B cell (primary cell): Measurements from ENCODE around the gene POLR3GL. TPM values are rescaled to one million over a fixed set of nuclear protein-coding genes. Genes with fewer than 3 reads are reported as not detected.

Experiments used
- ATAC-seq: fragments of 200-7000 bp; cut with Tn5 transposase; one replicate; pipeline ENCODE4 v1.10.0; 2021; ENCODE audit warnings: low read depth, mild to moderate bottlenecking, moderate number of reproducible peaks, moderate library complexity
- CTCF ChIA-PET: fragments of 350-600 bp; sonication (Branson Sonifier 250); formaldehyde crosslinking; loops from one replicate; lab custom pipeline; 2021; ENCODE audit warnings: antibody characterized with exemption, inconsistent platforms; lab: Charles Lee
- POLR2A ChIA-PET: fragments of 350-600 bp; sonication (Branson Sonifier 250); formaldehyde crosslinking; loops from one replicate; lab custom pipeline; 2021; ENCODE audit warnings: antibody characterized with exemption; lab: Charles Lee
- DNase-seq: peaks from one replicate; pipeline ENCODE4 v3.0.0; 2013
- H2AFZ ChIP-seq: 2 replicates; pipeline ENCODE4 v1.6.1; 2012; ENCODE audit warnings: mild to moderate bottlenecking, low read depth, low read length; ENCODE audit not compliant: insufficient read depth, poor library complexity, severe bottlenecking
- H3K27ac ChIP-seq, 2 donors: 1 replicate in 1 of 2; 2 replicates in 1 of 2; pipeline ENCODE4 v1.5.1; 2012 to 2013; ENCODE audit warnings: low read length in 2 of 2, mild to moderate bottlenecking in 2 of 2, moderate library complexity in 1 of 2
- H3K27me3 ChIP-seq, 4 experiments: fragments of 200-600 bp in 1 of 4; sonication (generic) in 1 of 4; replicated peaks in 1 of 4; 1 replicate in 2 of 4; 2 replicates in 2 of 4; pipeline versions ENCODE4 v1.6.1 to v1.7.0; 2013 to 2016; ENCODE audit warnings: low read length in 3 of 4, mild to moderate bottlenecking in 2 of 4, mixed read lengths in 1 of 4, moderate library complexity in 1 of 4; ENCODE audit not compliant: insufficient read depth in 4 of 4, control insufficient read depth in 3 of 4; ENCODE audit errors: control extremely low read depth in 1 of 4
- H3K36me3 ChIP-seq, 2 experiments: replicated peaks in 1 of 2; 1 replicate in 1 of 2; 2 replicates in 1 of 2; pipeline versions ENCODE4 v1.6.1 to v1.7.1; 2013; ENCODE audit warnings: low read length in 1 of 2; ENCODE audit not compliant: insufficient read depth in 2 of 2, control insufficient read depth in 1 of 2; ENCODE audit errors: control extremely low read depth in 1 of 2, extremely low read depth in 1 of 2
- H3K4me1 ChIP-seq, 2 donors: fragments of 200-600 bp in 1 of 2; sonication (generic) in 1 of 2; 1 replicate in 1 of 2; 2 replicates in 1 of 2; pipeline versions ENCODE4 v1.5.1 to v1.6.1; 2013 to 2017; ENCODE audit warnings: low read length in 2 of 2; ENCODE audit not compliant: control insufficient read depth in 2 of 2, insufficient read depth in 2 of 2
- H3K4me2 ChIP-seq: replicated peaks from 2 replicates; pipeline ENCODE3; 2012; ENCODE audit warnings: mild to moderate bottlenecking, low read depth, low read length; ENCODE audit not compliant: poor library complexity, severe bottlenecking
- H3K4me3 ChIP-seq, 5 experiments: fragments of 200-600 bp in 1 of 5; sonication (generic) in 1 of 5; 1 replicate in 3 of 5; 2 replicates in 2 of 5; pipeline versions ENCODE4 v1.5.1 to v1.7.0; 2011 to 2016; ENCODE audit warnings: low read length in 4 of 5, mild to moderate bottlenecking in 4 of 5, low read depth in 2 of 5, control low read depth in 1 of 5, moderate library complexity in 1 of 5; ENCODE audit not compliant: insufficient read depth in 1 of 5; ENCODE audit errors: control extremely low read depth in 1 of 5, extremely low read depth in 1 of 5
- H3K79me2 ChIP-seq: fragments of 200-600 bp; sonication (generic); one replicate; pipeline ENCODE4 v1.6.0; 2016; ENCODE audit warnings: low read length; ENCODE audit not compliant: control insufficient read depth, insufficient read depth
- H3K9ac ChIP-seq: fragments of 200-600 bp; sonication (generic); 2 replicates; pipeline ENCODE4 v1.6.1; 2017; ENCODE audit warnings: mild to moderate bottlenecking, low read length, moderate library complexity
- H3K9me3 ChIP-seq, 3 donors: one replicate each; pipeline versions ENCODE4 v1.6.1 to v1.7.1; 2013; ENCODE audit warnings: low read length in 2 of 3; ENCODE audit not compliant: control insufficient read depth in 2 of 3, insufficient read depth in 1 of 3; ENCODE audit errors: control extremely low read depth in 1 of 3
- H4K20me1 ChIP-seq: 2 replicates; pipeline ENCODE4 v1.6.0; 2012; ENCODE audit warnings: mild to moderate bottlenecking, low read length; ENCODE audit not compliant: insufficient read depth, control insufficient read depth, poor library complexity, severe bottlenecking
- H3K27ac Mint-ChIP-seq: one replicate; pipeline ENCODE4 v1.8.0; 2021; ENCODE audit warnings: mixed read lengths
- H3K27me3 Mint-ChIP-seq: one replicate; pipeline ENCODE4 v1.8.0; 2021; ENCODE audit warnings: mixed read lengths
- H3K4me1 Mint-ChIP-seq: one replicate; pipeline ENCODE4 v1.8.0; 2021; ENCODE audit warnings: mixed read lengths
- H3K4me3 Mint-ChIP-seq: one replicate; pipeline ENCODE4 v1.8.0; 2021; ENCODE audit warnings: mixed read lengths
- H3K9me3 Mint-ChIP-seq: one replicate; pipeline ENCODE4 v1.8.0; 2022; ENCODE audit warnings: mixed read lengths; ENCODE audit not compliant: insufficient read depth
- EZH2 ChIP-seq: IDR thresholded peaks from 2 replicates; pipeline ENCODE4 v1.6.1; 2012; ENCODE audit warnings: borderline replicate concordance, low read depth, mild to moderate bottlenecking, moderate library complexity, low read length; ENCODE audit not compliant: insufficient read depth, poor library complexity, severe bottlenecking
- WGBS: methylation state at CpG from one replicate; pipeline ENCODE4 v1.1.5; 2013; ENCODE audit warnings: missing lambda C conversion rate; ENCODE audit not compliant: insufficient coverage; 5-methylcytosine and 5-hydroxymethylcytosine counted together
- intact Hi-C: fragments of 100-400 bp; cut with micrococcal nuclease; formaldehyde crosslinking; loops from one replicate; pipeline ENCODE4 v1.10.0; 2022
- polyA plus RNA-seq: library from polyadenylated mRNA; depleted of rRNA; stranded (reverse); fragments of >200 nt; gene quantifications from 2 replicates; pipeline ENCODE4 v1.2.3, GENCODE V29; 2012
- total RNA-seq, 2 donors: library from RNA; stranded (reverse); fragments of 120-200 nt in 1 of 2; gene quantifications; 1 replicate in 1 of 2; 2 replicates in 1 of 2; pipeline versions ENCODE4 v1.2.3 to v1.2.4, GENCODE V29; 2013 to 2022
- TF ChIP-seq, protein P1 (sequence below): fragments of 200-600 bp; IDR thresholded peaks from one replicate; pipeline ENCODE4 v1.8.0; 2022; ENCODE audit warnings: antibody characterized with exemption, mild to moderate bottlenecking

Gene POLR3GL
- total and polyA plus RNA-seq, 2 donors (not counting 1 experiment from before 2014, with no cell fraction given), result 17.6 to 33.3 TPM

DNA sequence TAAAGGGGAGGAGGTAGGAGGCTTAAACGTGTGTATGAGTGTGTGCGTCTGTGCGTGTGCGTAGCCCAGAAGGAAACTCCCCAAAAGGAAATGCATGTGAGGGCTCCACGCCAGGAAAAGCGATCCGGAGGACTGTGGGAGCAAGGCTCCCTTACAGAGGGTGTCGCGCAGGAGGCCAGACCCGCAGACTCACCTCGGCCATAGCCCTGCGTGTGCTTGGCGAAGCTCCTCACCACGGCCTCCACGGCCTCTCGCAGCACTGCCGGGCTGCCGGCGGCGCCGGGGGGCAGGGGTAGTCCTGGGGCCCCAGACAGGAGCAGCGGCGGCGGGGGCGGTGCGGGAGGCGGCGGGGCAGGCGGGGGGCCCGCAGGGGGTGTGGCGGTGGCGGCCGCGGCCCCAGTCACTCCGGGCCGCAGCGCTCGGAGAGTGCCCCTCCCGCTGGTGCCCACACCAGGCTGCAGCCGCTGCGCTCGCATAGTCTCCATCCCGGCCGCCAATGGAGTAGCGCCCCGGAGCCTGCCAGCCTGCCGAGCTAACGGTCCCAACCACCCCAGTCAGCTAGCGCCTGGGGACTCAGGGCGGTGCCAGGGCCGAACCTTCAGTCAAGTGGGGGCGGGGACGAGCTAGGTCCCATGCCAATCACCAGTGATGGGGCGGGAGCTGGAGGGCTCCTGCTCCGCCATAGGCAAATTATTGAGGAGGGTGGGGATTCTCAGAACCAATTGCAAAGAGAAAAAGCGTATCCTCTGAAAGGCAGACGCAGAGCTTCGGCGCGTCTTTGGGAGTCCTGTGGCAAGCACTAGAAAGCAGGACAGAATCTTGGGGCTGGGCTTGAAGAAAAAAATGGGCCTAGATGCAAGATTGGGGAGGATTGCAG, 6.8 kb upstream of the POLR3GL start, which contains the start of gene LIX1L:
Gene LIX1L, minus strand, starts transcription at position 575 of the 877 bp plus-strand sequence. Its CDS starts 90 bp downstream, at position 485.
- intact Hi-C loops, result loop anchor here (1.0 kb wide), 6 partner anchors 22 to 98 kb away; partner anchors contain the start of genes PEX11B, PIAS3, RBM8A and TXNIP
- peak within 1 kb of the TSS; percentile 85 for H2AFZ ChIP-seq
- TF ChIP-seq, protein P1, sequence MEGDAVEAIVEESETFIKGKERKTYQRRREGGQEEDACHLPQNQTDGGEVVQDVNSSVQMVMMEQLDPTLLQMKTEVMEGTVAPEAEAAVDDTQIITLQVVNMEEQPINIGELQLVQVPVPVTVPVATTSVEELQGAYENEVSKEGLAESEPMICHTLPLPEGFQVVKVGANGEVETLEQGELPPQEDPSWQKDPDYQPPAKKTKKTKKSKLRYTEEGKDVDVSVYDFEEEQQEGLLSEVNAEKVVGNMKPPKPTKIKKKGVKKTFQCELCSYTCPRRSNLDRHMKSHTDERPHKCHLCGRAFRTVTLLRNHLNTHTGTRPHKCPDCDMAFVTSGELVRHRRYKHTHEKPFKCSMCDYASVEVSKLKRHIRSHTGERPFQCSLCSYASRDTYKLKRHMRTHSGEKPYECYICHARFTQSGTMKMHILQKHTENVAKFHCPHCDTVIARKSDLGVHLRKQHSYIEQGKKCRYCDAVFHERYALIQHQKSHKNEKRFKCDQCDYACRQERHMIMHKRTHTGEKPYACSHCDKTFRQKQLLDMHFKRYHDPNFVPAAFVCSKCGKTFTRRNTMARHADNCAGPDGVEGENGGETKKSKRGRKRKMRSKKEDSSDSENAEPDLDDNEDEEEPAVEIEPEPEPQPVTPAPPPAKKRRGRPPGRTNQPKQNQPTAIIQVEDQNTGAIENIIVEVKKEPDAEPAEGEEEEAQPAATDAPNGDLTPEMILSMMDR, result no peak
- no peak for TF ChIP-seq EZH2
- Mint-ChIP-seq H3K27ac (peak within 1 kb of the TSS; percentile 96), H3K27me3 (no peaks in the 10 kb centered on the region), H3K4me1 (peaks cover 76% of the 10 kb centered on the region), H3K4me3 (peak within 1 kb of the TSS; percentile 99), H3K9me3 (no peaks in the 10 kb centered on the region)
- peaks cover 56% of the 10 kb centered on the region for H3K79me2 ChIP-seq
- H3K4me3 ChIP-seq, result peak within 1 kb of the TSS; percentile 64 to 88 (median 74)
- ChIA-PET POLR2A (interaction anchor here (0.6 to 2.5 kb wide), 13 partner anchors 8 to 99 kb away, joined by 3 to 41 read pairs (median 4); partner anchors contain the start of genes PEX11B, PIAS3 and RBM8A), CTCF (interaction anchor here (0.9 to 4.4 kb wide), 15 partner anchors 9 to 112 kb away, joined by 3 to 34 read pairs (median 6); partner anchors contain the start of genes NUDT17, RBM8A and TXNIP)
- H3K4me2 ChIP-seq, result peak within 1 kb of the TSS; percentile 90
- H3K27ac ChIP-seq, result peak within 1 kb of the TSS; percentile 36 to 83
- H3K4me1 ChIP-seq, result peaks cover 45 to 65% of the 10 kb centered on the region in 2 donors
- under 1% methylated on average over 60 of the region's 60 CpGs for WGBS
- peaks cover 1 to 4% of the 10 kb centered on the region in 2 experiments for H3K36me3 ChIP-seq
- H3K27me3 ChIP-seq, result no peaks in the 10 kb centered on the region
- peak within 1 kb of the TSS; percentile 79 for H3K9ac ChIP-seq
- peaks cover 5% of the 10 kb centered on the region for H4K20me1 ChIP-seq
- ATAC-seq (peak; percentile 89), DNase-seq (peak; percentile 96)
- no peaks in the 10 kb centered on the region for H3K9me3 ChIP-seq
